GM18520 (cell line): Measurements from ENCODE around the gene AXIN1.
"Not testable (repeated sequence)": the region's sequence is repeated elsewhere in the genome, so short reads cannot be mapped to it uniquely, and the experiment has no call there.

Source experiments
- ATAC-seq: cut with Tn5 transposase; IDR thresholded peaks from one replicate; pipeline ENCODE4 v1.9.1; 2021; ENCODE audit not compliant: unreplicated experiment

The AXIN1 gene

DNA sequence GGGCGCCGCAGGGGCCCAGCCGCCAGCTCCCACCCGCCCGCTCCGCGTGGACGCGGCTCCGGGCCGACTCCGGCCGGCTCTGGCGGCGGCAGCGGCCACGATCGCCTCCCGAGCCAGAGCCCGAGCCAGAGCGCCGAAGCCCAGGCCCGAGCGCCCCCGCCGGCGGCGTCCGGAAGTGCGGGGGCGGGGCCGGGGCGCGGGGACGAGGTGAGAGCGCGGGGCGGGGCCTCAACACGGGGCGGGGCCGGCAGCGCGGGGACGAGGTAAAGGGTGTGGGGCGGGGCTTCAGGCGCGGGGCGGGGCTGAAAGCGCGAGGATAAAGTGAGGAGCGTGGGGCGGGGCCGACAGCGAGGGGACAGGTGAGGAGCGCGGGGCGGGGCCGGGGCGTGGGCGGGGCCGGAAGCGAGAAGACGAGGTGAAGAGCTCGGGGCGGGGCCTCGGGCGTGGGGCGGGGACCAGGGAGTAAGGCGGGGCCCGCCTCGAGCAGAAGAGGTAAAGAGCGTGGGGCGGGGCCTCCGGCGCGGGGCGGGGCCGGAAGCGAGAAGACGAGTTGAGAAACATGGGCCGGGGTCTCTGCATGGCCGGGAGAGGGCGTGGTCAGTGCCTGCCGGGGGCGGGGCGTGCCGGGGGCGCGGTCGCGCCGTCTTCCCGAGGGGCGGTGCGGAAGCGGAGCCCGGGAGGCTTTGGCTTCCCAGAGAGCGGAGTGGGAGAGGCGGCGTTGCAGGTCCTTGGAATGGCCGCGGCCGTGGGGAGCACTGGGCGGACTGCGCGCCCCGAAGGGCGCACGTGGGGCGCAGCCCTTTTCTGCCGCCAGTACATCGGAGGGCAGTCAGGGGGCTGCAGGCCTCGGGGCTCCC is at the start of gene AXIN1:
Gene AXIN1, minus strand, starts transcription at position 177 of the 857 bp plus-strand sequence. CDS start 5,698 bp downstream, outside the sequence.
- ATAC-seq, result peak; percentile 40

DNA sequence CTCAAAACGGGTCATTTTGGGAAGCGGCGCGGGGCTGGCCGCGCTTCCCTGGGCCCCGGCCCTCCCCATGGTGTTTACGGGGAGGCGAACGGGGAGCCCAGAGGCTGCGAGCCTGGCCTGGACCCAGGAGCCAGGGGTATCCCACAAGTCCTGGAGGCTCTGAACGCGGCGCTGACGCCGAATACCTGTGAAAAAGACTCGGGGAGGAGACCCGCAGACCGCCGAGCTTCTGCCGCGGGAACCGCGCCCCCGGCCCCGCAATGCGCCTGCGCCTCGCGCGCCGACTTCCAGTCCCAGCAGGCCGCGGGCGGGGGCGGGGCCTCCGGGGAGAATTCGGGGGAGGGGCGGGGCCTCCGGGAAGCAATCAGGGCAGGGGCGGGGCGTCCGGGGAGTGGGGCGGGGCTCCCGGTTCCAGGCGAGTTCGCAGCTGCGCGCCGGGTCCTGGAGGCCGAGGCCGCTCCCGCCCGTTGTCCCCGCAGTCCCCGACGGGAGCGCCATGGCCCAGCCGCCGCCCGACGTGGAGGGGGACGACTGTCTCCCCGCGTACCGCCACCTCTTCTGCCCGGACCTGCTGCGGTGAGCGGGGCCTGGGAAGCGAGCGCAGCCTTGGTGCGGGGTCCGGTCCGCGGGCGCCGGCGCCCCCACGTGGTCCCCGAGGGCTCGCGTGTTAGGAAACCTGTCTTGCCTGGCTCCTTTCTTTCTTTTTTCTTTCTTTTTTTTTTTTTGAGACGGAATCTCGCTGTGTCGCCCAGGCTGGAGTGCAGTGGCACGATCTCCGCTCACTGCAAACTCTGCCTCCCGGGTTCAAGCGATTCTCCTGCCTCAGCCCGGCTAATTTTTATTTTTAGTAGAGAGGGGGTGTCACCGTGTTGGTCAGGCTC is 49.2 kb upstream of the AXIN1 start, which contains the start of gene DECR2:
Gene DECR2, plus strand, starts transcription at position 418 of the 881 bp plus-strand sequence. Its CDS starts 79 bp downstream, at position 497.
- peak; percentile 49 for ATAC-seq

DNA sequence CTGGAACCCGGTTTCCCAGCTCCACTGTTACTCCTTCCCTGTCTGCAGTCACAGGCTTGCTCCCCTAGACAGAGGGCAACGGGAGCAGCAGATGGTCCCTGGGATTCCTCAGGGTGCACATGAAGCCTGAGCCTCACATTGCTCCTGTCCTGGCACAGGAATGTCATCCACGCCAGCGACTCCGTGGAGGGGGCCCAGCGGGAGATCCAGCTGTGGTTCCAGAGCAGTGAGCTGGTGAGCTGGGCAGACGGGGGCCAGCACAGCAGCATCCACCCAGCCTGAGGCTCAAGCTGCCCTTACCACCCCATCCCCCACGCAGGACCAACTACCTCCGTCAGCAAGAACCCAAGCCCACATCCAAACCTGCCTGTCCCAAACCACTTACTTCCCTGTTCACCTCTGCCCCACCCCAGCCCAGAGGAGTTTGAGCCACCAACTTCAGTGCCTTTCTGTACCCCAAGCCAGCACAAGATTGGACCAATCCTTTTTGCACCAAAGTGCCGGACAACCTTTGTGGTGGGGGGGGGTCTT is 47.6 kb upstream of the AXIN1 start:
- ATAC-seq, result no peak

DNA sequence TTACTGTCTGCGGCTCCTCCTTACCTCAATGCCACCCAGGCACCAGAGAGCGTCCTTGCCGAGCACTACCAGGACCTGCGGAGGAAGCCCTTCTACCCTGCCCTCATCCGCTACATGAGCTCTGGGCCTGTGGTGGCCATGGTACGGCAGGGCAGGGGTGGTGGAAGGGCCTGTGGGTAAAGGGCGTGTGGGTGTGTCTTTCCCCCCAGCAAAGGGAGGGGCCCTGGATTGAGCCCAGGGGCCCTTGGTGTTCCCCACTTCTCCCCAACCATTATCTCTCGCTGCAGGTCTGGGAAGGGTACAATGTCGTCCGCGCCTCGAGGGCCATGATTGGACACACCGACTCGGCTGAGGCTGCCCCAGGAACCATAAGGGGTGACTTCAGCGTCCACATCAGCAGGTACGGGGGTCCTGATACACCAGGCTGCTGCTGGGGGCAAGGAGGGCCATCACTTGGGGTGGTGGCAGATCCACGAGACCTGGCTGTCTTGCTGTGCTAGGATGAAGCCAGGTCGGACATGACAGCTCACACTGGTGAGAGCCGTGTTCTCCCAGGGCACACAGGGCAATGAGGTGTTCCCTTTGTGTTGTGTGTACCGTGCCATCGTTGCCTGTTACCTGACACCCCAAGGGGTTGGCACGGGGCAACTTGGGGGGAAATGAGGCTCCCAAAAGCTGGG is 47.0 kb upstream of the AXIN1 start:
- ATAC-seq, result no peak

GRCh38 chr16:398561-399339 is 46.2 kb upstream of the AXIN1 start:
- no peak for ATAC-seq

GRCh38 chr16:397736-398332 is 45.3 kb upstream of the AXIN1 start:
- no peak for ATAC-seq

GRCh38 chr16:397135-397661 is 44.7 kb upstream of the AXIN1 start, which contains the start of gene NME4:
Gene NME4, plus strand, starts transcription at chr16:397199. Its CDS starts 24 bp downstream, at chr16:397223.
- no peak for ATAC-seq

DNA sequence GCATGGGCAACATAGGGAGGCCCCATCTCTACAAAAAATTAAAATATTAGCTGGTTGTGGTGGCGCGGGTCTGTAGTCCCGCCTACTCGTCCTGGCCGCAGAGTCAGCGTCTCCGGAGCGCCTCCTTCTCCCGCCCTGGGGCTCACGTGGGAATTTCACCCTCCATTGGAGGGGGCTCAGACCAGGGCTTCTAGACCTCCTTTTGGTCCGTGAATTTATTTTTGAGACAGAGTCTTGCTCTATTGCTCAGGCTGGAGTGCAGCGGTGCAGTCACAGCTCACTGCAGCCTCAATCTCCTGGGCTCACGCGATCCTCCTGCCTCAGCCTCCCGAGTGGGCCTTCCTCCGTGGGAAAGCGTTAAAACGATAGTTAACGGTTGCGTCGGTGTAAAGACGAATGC is 44.1 kb upstream of the AXIN1 start:
- ATAC-seq, result no peak

DNA sequence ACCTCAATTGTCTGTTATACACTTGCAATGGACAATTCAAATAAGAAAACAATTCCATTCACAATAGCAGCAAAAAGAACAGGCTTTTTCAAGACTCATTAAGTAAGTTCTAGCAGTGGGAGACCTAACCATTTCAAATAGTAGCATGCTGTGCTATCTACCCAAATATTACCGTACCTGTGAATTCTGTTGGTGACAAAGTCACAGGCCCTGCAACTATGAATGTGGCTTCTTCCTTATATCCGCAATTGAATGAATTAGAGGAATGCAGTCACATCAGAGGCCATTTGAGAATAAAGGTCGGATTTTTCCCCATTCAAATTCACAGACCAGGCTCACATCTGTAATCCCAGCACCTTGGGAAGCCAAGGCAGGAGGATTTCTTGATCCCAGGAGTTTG is 43.7 kb upstream of the AXIN1 start:
- no peak for ATAC-seq

DNA sequence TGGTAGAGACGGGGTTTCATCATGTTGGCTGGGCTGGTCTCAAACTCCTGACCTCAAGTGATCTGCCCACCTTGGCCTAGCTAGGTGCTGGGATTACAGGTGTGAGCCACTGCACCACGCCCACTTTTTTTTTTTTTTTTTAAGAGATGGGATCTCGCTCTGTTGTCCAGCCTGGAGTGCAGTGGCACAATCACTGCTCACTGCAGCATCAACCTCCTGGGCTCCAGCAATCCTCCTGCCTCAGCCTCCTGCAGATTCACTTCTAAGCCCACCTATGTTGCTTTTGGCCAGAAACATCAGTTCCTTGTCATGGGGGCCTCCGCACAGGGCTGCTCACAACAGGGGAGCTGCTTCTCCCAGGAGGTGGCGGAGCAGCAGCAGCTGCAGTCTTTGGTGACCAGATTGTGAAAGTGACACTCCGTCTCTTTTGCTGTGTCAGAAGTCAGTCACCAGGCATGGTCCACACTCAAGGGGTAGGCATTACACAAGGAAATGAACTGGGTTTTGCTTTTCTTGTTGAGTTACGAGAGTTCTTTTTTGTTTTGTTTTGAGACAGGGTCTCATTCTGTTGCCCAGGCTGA is 40.0 kb upstream of the AXIN1 start:
- ATAC-seq, result no peak

GRCh38 chr16:391885-392335 is 39.4 kb upstream of the AXIN1 start:
- ATAC-seq, result no peak

DNA sequence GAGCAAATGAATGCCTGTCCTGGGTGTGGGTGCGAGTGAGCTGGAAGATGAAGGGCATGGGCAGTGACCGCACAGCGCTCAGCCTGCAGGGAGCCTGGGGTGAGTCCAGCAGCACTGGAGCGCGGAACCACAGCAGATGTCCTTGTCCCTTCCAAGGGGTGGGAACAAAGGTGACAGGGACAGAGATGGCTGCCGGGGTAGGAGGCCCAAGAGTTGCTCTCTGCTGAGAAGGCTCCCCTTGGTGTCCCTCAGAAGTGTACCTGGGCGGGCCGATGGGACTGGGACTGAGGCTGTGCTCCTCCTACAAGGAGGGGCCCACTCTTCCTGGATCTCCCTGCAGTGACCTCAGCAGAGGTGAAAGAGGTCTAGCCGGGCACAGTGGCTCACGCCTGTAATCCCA is 36.8 kb upstream of the AXIN1 start:
- ATAC-seq, result no peak

DNA sequence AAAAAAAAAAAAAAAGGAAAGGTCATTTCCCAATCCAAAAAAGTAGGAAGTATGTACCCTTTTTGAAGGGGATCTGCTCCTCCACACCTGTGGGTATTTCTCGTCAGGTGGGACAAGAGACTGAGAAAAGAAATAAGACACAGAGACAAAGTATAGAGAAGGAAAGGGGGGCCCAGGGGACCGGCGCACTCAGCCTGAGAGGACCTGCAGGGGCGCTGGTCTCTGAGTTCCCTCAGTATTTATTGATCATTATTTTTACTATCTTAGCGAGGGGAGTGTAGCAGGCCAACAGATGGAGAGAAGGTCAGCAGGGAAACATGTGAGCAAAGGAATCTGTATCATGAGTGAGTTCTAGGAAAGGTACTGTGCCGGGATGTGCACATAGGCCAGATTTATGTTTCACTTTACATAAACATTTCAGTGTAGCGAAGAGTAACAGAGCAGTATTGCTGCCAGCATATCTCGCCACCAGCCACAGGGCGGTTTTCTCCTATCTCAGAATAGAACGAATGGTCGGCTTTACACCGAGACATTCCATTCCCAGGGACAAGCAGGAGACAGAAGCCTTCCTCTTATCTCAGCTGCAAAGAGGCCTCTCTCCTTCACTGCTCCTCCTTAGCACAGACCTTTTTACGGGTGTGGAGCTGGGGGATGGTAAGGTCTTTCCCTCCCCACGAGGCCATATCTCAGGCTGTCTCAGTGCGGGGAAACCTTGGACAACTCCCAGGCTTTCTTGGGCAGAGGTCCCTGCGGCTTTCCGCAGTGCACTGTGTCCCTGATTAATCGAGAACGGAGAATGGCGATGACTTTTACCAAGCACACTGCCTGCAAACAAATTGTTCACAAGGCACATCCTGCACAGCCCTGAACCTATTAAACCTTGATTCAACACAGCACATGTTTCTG is 35.5 kb upstream of the AXIN1 start:
- not testable (repeated sequence) for ATAC-seq

GRCh38 chr16:386641-387156 is 34.2 kb upstream of the AXIN1 start:
- no peak for ATAC-seq

- no peak for ATAC-seq
These were observed 31.0 kb upstream of the AXIN1 start for GRCh38 chr16:383326-384051.

DNA sequence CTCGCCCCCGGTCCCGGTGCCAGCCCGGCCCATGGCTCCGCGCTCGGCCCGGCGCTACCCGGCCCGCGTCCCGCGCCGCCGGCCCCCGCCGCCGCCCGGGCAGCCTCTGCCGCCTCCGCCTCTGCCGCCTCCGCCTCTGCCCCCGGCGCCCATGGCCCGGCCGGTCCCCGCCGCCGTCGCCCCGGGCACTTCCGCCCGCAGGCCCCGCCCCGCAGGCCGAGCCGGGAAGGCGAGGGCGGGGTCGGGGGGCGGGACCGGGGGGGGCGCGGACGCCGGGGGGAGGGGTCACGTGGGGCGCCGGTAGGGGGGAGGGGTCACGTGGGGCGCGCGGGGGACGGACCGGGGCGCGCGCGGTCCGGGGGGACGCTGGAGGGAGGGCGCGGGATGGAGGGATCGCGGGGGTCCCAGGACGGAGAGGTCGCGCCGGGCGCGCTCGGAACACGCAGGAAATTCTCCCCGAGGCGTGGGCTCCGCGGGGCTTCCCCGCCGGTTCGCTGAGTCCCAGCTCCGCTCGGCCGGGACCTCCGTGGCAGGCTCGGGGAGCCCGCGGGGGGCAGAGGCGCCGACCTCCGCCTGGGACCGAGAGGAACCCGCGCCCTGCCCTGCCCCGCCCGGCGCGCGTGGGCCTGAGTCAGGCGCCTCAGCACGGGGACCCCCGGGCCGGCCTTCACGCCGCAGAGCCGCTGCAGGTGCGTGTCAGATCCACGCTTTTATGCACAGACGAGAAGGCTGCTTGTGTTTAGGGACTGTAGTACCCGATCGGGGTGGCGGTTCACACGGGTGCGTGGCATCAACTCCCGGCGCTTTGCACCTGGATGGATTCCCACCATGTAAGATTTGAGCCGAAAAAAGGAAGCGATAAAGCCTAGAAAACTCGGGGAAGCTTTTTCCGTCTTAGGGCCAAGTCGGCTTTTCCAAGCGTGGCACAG is 29.5 kb upstream of the AXIN1 start, which contains the start of gene PGAP6:
Gene PGAP6, minus strand, starts transcription at position 190 of the 929 bp plus-strand sequence. Its CDS starts 157 bp downstream, at position 33.
- ATAC-seq, result peak; percentile 39
